ENCODE results near the gene SCN2B.

Gene SCN2B

GRCh38 chr11:118164885-118165284 lies 11.6 kb downstream of the SCN2B start:
- in situ Hi-C loops (cut with MboI; ENCODE audit: low pct_unique_long_range_greater_than_20kb, low sequenced_read_pairs, unreplicated experiment): no loop called here

GRCh38 chr11:118163494-118163893 lies 12.9 kb downstream of the SCN2B start:
- in situ Hi-C loops (cut with MboI; ENCODE audit: low pct_unique_long_range_greater_than_20kb, low sequenced_read_pairs, unreplicated experiment): no loop called here
- DNase-seq (ENCODE audit: low spot score): no peak
- TF ChIP-seq, protein P1, sequence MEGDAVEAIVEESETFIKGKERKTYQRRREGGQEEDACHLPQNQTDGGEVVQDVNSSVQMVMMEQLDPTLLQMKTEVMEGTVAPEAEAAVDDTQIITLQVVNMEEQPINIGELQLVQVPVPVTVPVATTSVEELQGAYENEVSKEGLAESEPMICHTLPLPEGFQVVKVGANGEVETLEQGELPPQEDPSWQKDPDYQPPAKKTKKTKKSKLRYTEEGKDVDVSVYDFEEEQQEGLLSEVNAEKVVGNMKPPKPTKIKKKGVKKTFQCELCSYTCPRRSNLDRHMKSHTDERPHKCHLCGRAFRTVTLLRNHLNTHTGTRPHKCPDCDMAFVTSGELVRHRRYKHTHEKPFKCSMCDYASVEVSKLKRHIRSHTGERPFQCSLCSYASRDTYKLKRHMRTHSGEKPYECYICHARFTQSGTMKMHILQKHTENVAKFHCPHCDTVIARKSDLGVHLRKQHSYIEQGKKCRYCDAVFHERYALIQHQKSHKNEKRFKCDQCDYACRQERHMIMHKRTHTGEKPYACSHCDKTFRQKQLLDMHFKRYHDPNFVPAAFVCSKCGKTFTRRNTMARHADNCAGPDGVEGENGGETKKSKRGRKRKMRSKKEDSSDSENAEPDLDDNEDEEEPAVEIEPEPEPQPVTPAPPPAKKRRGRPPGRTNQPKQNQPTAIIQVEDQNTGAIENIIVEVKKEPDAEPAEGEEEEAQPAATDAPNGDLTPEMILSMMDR (IDR thresholded peaks at IDR 0.05; ENCODE audit: extremely low read depth, insufficient read depth, missing control alignments): no peak

More at GRCh38 chr11:118164885-118165284, 11.6 kb downstream of the SCN2B start:
- TF ChIP-seq, protein P1 (IDR thresholded peaks at IDR 0.05; ENCODE audit: extremely low read depth, insufficient read depth, missing control alignments): no peak
- no peak for DNase-seq (ENCODE audit: low spot score)

DNA sequence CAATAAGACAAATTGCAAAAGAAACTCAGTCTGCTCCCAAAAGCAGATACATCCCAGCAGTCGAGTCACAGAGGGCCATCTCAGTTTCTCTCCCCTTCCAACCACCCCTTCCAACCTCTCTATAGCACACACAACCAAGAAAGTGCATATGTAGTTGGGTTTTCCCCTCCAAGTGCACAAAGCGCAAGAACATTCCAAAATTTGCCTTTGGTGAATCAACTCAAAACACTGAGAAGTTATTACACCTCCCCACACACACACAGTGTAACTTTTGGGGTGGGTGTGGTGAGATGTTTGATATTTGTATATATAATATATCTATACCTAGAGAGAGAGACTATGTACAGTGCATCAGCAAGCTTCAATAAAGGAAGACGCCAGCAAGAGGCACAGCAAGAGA lies 13.6 kb downstream of the SCN2B start:
- in situ Hi-C loops (cut with MboI; ENCODE audit: low pct_unique_long_range_greater_than_20kb, low sequenced_read_pairs, unreplicated experiment): no loop called here
- TF ChIP-seq, protein P1 (IDR thresholded peaks at IDR 0.05; ENCODE audit: extremely low read depth, insufficient read depth, missing control alignments): no peak
- DNase-seq (ENCODE audit: low spot score): no peak

- no peak for DNase-seq (ENCODE audit: low spot score)
- in situ Hi-C loops (cut with MboI; ENCODE audit: low pct_unique_long_range_greater_than_20kb, low sequenced_read_pairs, unreplicated experiment): no loop called here
- TF ChIP-seq, protein P1 (IDR thresholded peaks at IDR 0.05; ENCODE audit: extremely low read depth, insufficient read depth, missing control alignments): no peak
Measured at GRCh38 chr11:118161786-118162185, 14.7 kb downstream of the SCN2B start.

- no peak for DNase-seq (ENCODE audit: low spot score)
- TF ChIP-seq, protein P1 (IDR thresholded peaks at IDR 0.05; ENCODE audit: extremely low read depth, insufficient read depth, missing control alignments): no peak
- in situ Hi-C loops (cut with MboI; ENCODE audit: low pct_unique_long_range_greater_than_20kb, low sequenced_read_pairs, unreplicated experiment): no loop called here
Measured at GRCh38 chr11:118157186-118157895, 19.1 kb downstream of the SCN2B start.

DNA sequence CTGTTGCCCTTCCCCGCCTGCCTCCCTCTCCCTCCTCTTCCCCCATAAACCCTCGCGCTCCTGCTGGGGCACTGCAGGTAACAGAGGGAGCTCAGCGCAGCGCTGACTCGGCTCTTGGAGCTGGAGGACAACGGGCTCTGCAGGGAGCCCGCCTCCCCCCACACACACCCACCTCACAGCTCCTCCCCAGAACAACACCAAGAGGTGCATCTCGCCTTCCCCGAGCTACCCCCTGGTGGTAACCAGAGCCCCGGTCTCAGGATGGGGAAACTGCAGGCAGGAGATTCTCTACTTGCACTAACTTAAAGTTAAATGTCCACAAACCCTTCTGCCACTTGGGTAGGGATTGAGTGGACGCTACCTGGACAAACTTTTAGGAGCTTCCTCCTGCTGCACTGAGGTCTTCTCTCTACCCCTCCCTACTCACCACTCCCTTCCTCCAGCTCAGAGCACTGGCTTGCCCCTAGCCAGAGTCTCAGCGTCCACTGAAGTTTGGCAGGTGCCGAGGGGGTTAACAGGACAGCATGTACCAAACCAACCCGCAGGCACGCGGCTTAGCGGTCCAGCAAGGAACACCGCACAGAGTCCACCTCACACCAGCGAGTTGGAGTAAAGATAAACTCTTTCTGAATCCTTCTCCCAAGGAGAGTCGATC lies 19.8 kb downstream of the SCN2B start:
- DNase-seq (ENCODE audit: low spot score): no peak
- TF ChIP-seq, protein P1 (IDR thresholded peaks at IDR 0.05; ENCODE audit: extremely low read depth, insufficient read depth, missing control alignments): no peak
- in situ Hi-C loops (cut with MboI; ENCODE audit: low pct_unique_long_range_greater_than_20kb, low sequenced_read_pairs, unreplicated experiment): no loop called here
